ENCODE measurements around the gene PHLDB2. TPM values are rescaled to one million over a fixed set of nuclear protein-coding genes. Genes with fewer than 3 reads are reported as not detected.

The PHLDB2 gene
- total RNA-seq, 1 experiment from 2014 or later, result 13.2 TPM

GRCh38 chr3:111828530-111828929, 30.5 kb upstream of the PHLDB2 start:
- Histone ChIP-seq H2AFZ (ENCODE audit: low read length) (no peak overlapping the region), H3K23ac (ENCODE audit: insufficient read length, low read depth, low read length) (no peak overlapping the region), H4K5ac (ENCODE audit: insufficient read length, low read depth, low read length) (no peak overlapping the region), H3K27ac (ENCODE audit: insufficient read length, low read depth, low read length) (no peak overlapping the region), H2AK5ac (ENCODE audit: insufficient read length, low read length) (no peak overlapping the region), H4K8ac (replicated peaks; ENCODE audit: insufficient read length, low read depth, low read length) (no peak overlapping the region), H2BK15ac (ENCODE audit: low read depth, low read length) (no peak overlapping the region), H3K23me2 (ENCODE audit: insufficient read length, low read depth, low read length, poor library complexity, severe bottlenecking) (no peaks in the 10 kb centered on the region), H4K91ac (ENCODE audit: insufficient read length, low read depth, low read length) (no peak overlapping the region), H3K9me3 (ENCODE audit: control insufficient read depth, low read depth, low read length) (no peaks in the 10 kb centered on the region), H2BK120ac (ENCODE audit: low read depth, low read length, poor library complexity, severe bottlenecking) (no peak overlapping the region), H3K14ac (ENCODE audit: insufficient read depth, low read length) (no peak overlapping the region), H2BK5ac (ENCODE audit: insufficient read length, low read length) (no peak overlapping the region), H3K79me2 (ENCODE audit: insufficient read depth, low read length) (no peaks in the 10 kb centered on the region), H4K20me1 (ENCODE audit: control insufficient read depth, insufficient read depth, insufficient read length) (no peaks in the 10 kb centered on the region), H3K4me2 (ENCODE audit: insufficient read depth, insufficient read length, low read length) (no peak overlapping the region), H3T11ph (ENCODE audit: low read length) (no peak overlapping the region), H2BK12ac (ENCODE audit: insufficient read length, low read depth, low read length) (no peak overlapping the region), H3K4me1 (ENCODE audit: insufficient read depth, low read length) (no peaks in the 10 kb centered on the region), H2BK20ac (ENCODE audit: low read depth, low read length, poor library complexity, severe bottlenecking) (no peak overlapping the region), H3K56ac (ENCODE audit: insufficient read length, low read depth, low read length) (no peak overlapping the region), H3K27me3 (ENCODE audit: insufficient read depth, low read length) (no peaks in the 10 kb centered on the region), H3K4ac (ENCODE audit: low read depth, low read length) (no peak overlapping the region), H3K18ac (ENCODE audit: insufficient read length, low read depth, low read length) (no peak overlapping the region), H3K79me1 (ENCODE audit: insufficient read depth, low read depth, low read length, poor library complexity, severe bottlenecking) (no peaks in the 10 kb centered on the region), H3K9ac (ENCODE audit: extremely low read depth, insufficient read length, low read length) (no peak overlapping the region)
- TF ChIP-seq, protein P1, sequence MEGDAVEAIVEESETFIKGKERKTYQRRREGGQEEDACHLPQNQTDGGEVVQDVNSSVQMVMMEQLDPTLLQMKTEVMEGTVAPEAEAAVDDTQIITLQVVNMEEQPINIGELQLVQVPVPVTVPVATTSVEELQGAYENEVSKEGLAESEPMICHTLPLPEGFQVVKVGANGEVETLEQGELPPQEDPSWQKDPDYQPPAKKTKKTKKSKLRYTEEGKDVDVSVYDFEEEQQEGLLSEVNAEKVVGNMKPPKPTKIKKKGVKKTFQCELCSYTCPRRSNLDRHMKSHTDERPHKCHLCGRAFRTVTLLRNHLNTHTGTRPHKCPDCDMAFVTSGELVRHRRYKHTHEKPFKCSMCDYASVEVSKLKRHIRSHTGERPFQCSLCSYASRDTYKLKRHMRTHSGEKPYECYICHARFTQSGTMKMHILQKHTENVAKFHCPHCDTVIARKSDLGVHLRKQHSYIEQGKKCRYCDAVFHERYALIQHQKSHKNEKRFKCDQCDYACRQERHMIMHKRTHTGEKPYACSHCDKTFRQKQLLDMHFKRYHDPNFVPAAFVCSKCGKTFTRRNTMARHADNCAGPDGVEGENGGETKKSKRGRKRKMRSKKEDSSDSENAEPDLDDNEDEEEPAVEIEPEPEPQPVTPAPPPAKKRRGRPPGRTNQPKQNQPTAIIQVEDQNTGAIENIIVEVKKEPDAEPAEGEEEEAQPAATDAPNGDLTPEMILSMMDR (conservative IDR thresholded peaks at IDR 0.05), result no peak
- no peak for DNase-seq
- H3K27me3 Mint-ChIP-seq (ENCODE audit: low read depth), result no peaks in the 10 kb centered on the region
- no CpG with 5 or more reads among the region's 6 CpGs for WGBS (ENCODE audit: extremely low coverage, insufficient read length, low lambda C conversion rate)
- no peak overlapping the region for H3K4me3 Mint-ChIP-seq
- H3K4me1 Mint-ChIP-seq, result no peaks in the 10 kb centered on the region
- no peaks in the 10 kb centered on the region for H3K36me3 Mint-ChIP-seq (ENCODE audit: insufficient read depth in 1 of 3, low read depth in 3 of 3)
- H3K27ac Mint-ChIP-seq, result peak overlapping the region in 1 of 3 experiments; percentile 50; a peak in 1 of 7 replicates
- no peaks in the 10 kb centered on the region for H3K9me3 Mint-ChIP-seq

Measured in H9 (cell line).